GM20431 (cell line): ENCODE measurements around the gene TRIOBP.

ENCODE experiments used
- in situ Hi-C: fragments of 300-500 bp; cut with MseI, MboI; formaldehyde crosslinking; loops from one replicate; pipeline ENCODE4 v1.15.0; 2020; ENCODE audit warnings: low sequenced_read_pairs; ENCODE audit not compliant: unreplicated experiment

The TRIOBP gene

GRCh38 chr22:37812869-37813678 lies 116.2 kb downstream of the TRIOBP start:
- in situ Hi-C loops = no loop called here

GRCh38 chr22:37815593-37815992 lies 118.7 kb downstream of the TRIOBP start:
- in situ Hi-C loops = no loop called here

- in situ Hi-C loops = no loop called here
These were observed 119.8 kb downstream of the TRIOBP start for GRCh38 chr22:37816543-37817180.

- in situ Hi-C loops = no loop called here
These were observed 121.0 kb downstream of the TRIOBP start for GRCh38 chr22:37817705-37818408.

- in situ Hi-C loops = no loop called here
These were observed 121.7 kb downstream of the TRIOBP start for GRCh38 chr22:37818409-37819104.

- in situ Hi-C loops = no loop called here
These were observed 122.2 kb downstream of the TRIOBP start for GRCh38 chr22:37819105-37819433.

- in situ Hi-C loops = no loop called here
These were observed 123.5 kb downstream of the TRIOBP start for GRCh38 chr22:37820350-37820749.

GRCh38 chr22:37822079-37822833 lies 125.4 kb downstream of the TRIOBP start:
- in situ Hi-C loops = no loop called here

GRCh38 chr22:37823134-37823985 lies 126.5 kb downstream of the TRIOBP start, which contains the start of gene GALR3:
GALR3 (plus strand) TSS chr22:37823382; CDS start chr22:37823407, 25 bp downstream.
- in situ Hi-C loops = no loop called here

- in situ Hi-C loops = no loop called here
These were observed 128.1 kb downstream of the TRIOBP start for GRCh38 chr22:37824674-37825641.
